Stimulated activated CD4-positive, alpha-beta T cell treated with anti-CD3 and anti-CD28 coated beads, Interleukin-2, amount 100 ng/mL, for 48 hours (primary cell): ENCODE data around the gene GREB1.

Source experiments
- DNase-seq, 2 donors: peaks; one replicate each; pipeline ENCODE4 v3.0.0-alpha.2; 2020

Gene GREB1

GRCh38 chr2:11613297-11613696 lies 79.5 kb downstream of the GREB1 start:
- DNase-seq, result no peak

GRCh38 chr2:11615209-11615608 lies 81.4 kb downstream of the GREB1 start:
- no peak for DNase-seq

GRCh38 chr2:11616097-11616687 lies 82.3 kb downstream of the GREB1 start:
- DNase-seq, result no peak

GRCh38 chr2:11616851-11617415 lies 83.1 kb downstream of the GREB1 start:
- no peak for DNase-seq

DNA sequence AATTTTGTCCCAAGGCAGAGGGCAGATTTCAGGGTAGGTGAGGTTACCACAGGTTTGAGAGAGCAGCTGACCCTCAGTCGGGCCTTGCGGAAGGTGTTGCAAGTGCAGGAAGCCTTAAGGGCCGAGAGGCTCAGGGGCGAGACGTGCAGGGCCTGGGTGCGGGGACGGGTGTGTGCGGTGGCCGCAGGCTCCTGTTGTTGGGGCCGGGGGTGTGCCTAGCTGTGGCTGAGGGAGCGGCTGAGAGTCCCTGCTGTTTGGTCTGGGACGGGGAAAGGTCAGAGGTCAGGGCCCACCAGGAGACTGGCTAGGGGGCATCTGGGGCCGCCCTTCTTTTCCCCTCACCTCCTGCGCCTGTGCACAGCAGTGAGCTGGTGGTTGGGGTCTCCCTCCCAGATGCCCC lies 83.7 kb downstream of the GREB1 start:
- DNase-seq, result no peak

- DNase-seq, result no peak
Observed at GRCh38 chr2:11617984-11618707, 84.3 kb downstream of the GREB1 start.

- no peak for DNase-seq
Observed at GRCh38 chr2:11618708-11619062, 84.8 kb downstream of the GREB1 start.

GRCh38 chr2:11621410-11621809 lies 87.6 kb downstream of the GREB1 start:
- no peak for DNase-seq

- DNase-seq, result no peak
Observed at GRCh38 chr2:11622611-11623010, 88.8 kb downstream of the GREB1 start.

- DNase-seq, result no peak
Observed at GRCh38 chr2:11624893-11625292, 91.0 kb downstream of the GREB1 start.

GRCh38 chr2:11625671-11626070 lies 91.8 kb downstream of the GREB1 start:
- DNase-seq, result no peak

- DNase-seq, result no peak
Observed at GRCh38 chr2:11628675-11629074, 94.8 kb downstream of the GREB1 start.

- no peak for DNase-seq
Observed at GRCh38 chr2:11629215-11629614, 95.4 kb downstream of the GREB1 start.

DNA sequence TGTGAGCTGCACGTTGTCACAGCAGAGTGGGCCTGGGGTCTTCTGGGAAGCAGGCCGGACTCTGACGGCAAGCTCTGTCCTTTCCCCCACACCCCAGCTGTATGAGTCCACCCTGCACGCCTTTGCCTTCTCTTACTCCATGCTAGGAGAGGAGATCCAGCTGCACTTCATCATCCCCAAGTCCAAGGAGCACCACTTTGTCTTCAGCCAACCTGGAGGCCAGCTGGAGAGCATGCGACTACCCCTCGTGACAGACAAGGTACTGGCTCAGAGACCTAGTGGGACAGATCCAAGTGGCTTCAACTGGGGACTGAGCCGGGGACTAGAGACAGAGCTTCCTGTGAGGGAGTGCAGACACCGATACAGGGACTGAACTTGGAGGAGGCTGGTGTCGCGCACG lies 96.0 kb downstream of the GREB1 start:
- DNase-seq, result no peak

GRCh38 chr2:11630855-11631254 lies 97.0 kb downstream of the GREB1 start:
- no peak for DNase-seq

GRCh38 chr2:11631462-11631861 lies 97.6 kb downstream of the GREB1 start:
- DNase-seq, result no peak

DNA sequence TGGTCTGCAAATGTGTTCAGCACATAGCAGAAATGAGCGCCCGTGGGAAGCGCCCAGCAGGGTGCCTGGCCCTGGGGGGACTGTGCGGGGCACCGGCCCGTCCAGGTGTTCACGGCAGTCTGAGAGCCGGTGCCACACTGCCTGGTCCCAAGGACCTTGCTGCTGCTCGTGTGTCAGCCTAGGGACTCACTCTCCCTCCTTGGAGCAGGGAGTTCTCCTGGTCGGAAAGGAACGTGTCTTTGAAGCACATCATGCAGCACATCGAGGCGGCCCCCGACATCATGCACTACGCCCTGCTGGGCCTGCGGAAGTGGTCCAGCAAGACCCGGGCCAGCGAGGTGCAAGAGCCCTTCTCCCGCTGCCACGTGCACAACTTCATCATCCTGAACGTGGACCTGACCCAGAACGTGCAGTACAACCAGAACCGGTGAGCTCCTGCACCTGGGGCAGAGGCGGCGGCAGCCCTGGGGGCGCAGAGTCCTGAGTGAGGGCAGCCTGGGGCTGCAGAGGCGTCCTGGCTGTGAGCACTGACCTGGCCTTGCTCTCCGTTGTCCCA lies 100.2 kb downstream of the GREB1 start:
- no peak for DNase-seq

DNA sequence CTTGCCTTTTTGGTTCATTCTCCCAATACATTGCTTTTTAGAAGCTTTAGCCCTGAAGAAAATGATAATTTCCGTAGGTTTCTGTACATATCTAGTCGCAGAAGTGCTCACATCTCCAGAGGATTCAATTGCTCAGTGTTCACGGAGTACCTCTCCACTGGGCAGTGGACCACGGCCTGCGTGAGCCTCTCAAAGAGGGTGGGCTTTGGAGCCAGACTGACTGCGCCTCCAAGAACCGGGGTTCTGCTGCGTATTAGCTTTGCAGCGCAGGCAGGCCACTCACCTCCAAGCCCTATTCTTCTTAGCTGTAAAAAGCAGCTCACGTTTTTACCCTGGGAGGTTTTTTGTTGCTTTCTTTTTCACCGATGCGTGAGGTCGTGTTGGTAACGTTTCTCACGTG lies 100.7 kb downstream of the GREB1 start:
- no peak for DNase-seq

DNA sequence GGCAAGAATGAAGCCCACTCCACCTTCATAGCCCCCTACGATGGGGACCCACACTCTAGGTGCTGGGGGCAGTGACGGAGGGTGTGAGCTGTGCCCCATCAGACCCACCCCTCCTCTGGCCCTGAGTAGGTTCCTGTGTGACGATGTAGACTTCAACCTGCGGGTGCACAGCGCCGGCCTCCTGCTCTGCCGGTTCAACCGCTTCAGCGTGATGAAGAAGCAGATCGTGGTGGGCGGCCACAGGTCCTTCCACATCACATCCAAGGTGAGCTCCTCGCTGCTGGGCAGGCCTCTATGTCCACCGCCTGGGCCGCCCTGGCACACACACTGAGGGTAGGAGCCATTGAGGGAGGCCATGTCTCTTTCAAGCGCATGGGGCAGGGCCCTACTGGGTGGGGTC lies 101.3 kb downstream of the GREB1 start:
- DNase-seq, result no peak

DNA sequence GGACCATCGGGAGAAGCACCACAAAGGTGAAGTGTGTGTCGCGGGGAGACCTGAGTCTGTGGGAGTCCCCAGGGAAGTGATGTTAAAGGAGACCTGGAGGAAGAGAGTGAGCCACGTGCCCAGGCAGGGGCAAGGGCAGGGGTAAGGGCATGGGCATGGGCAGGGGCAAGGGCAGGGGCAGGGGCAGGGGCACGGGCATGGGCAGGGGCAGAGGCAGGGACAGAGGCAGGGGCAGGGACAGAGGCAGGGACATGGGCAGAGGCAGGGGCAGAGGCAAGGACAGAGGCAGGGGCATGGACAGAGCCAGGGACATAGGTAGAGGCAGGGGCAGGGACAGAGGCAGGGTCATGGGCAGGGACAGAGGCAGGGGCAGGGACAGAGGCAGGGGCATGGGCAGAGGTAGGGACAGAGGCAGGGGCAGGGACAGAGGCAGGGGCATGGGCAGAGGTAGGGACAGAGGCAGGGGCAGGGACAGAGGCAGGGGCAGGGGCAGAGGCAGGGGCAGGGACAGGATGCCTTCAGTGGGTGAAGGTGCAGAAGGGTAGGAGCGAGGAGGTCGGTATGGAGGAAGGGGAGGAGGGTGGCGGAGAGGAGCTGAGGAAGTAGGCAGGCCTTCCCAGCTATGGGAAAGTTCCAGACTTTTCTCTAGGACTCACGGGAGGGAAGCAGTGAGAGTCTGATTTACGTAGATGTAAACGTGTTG lies 102.9 kb downstream of the GREB1 start:
- no peak for DNase-seq

- no peak for DNase-seq
Observed at GRCh38 chr2:11637546-11637945, 103.7 kb downstream of the GREB1 start.

- DNase-seq, result no peak
Observed at GRCh38 chr2:11639503-11639902, 105.7 kb downstream of the GREB1 start.

GRCh38 chr2:11640132-11640531 lies 106.3 kb downstream of the GREB1 start:
- DNase-seq, result no peak

- DNase-seq, result no peak
Observed at GRCh38 chr2:11642972-11643371, 109.1 kb downstream of the GREB1 start.
